SK-N-SH treated with all-trans-retinoic acid at 6 μM for 48 hours (cell line): ENCODE data around the gene DCN.

Experiments
- ATAC-seq: fragments of 200-7000 bp; cut with Tn5 transposase; 3 replicates; pipeline ENCODE4 v1.9.1; 2020; ENCODE audit warnings: mild to moderate bottlenecking, moderate library complexity
- ARNTL ChIP-seq: fragments of 450-650 bp; formaldehyde crosslinking; IDR thresholded peaks from 2 replicates; pipeline ENCODE4 v1.5.0; 2020; ENCODE audit warnings: low read depth, mild to moderate bottlenecking, moderate library complexity, borderline replicate concordance
- CREB5 ChIP-seq: fragments of 250-450 bp; sonication (Bioruptor Pico); IDR thresholded peaks from 2 replicates; pipeline ENCODE4 v1.5.1; 2020; ENCODE audit warnings: low read depth, mild to moderate bottlenecking, moderate library complexity
- CSDC2 ChIP-seq: fragments of 250-450 bp; sonication (Bioruptor Pico); IDR thresholded peaks from 2 replicates; pipeline ENCODE4 v1.5.0; 2020; ENCODE audit warnings: mild to moderate bottlenecking, moderate library complexity
- CSRNP3 ChIP-seq: fragments of 250-450 bp; sonication (Bioruptor Pico); IDR thresholded peaks from 2 replicates; pipeline ENCODE4 v1.5.1; 2021; ENCODE audit warnings: mild to moderate bottlenecking, moderate library complexity
- ESRRG ChIP-seq: fragments of 250-450 bp; sonication (Bioruptor Pico); IDR thresholded peaks from 2 replicates; pipeline ENCODE4 v1.6.1; 2021; ENCODE audit warnings: mild to moderate bottlenecking
- GLIS3 ChIP-seq: fragments of 250-450 bp; sonication (Bioruptor Pico); IDR thresholded peaks from 2 replicates; pipeline ENCODE4 v1.5.0; 2020; ENCODE audit warnings: mild to moderate bottlenecking, moderate library complexity
- ISL1 ChIP-seq: fragments of 250-450 bp; sonication (Bioruptor Pico); IDR thresholded peaks from 2 replicates; pipeline ENCODE4 v2.1.2; 2022; ENCODE audit warnings: mild to moderate bottlenecking, moderate library complexity
- OSR1 ChIP-seq: fragments of 250-450 bp; sonication (Bioruptor Pico); IDR thresholded peaks from 2 replicates; pipeline ENCODE4 v1.8.0; 2022; ENCODE audit warnings: moderate library complexity, mild to moderate bottlenecking, inconsistent platforms
- PATZ1 ChIP-seq: fragments of 250-450 bp; sonication (Bioruptor Pico); IDR thresholded peaks from 2 replicates; pipeline ENCODE4 v1.8.0; 2020; ENCODE audit warnings: mild to moderate bottlenecking, moderate library complexity, borderline replicate concordance
- POU6F1 ChIP-seq: fragments of 250-450 bp; sonication (Bioruptor Pico); IDR thresholded peaks from 2 replicates; pipeline ENCODE4 v1.8.0; 2021; ENCODE audit warnings: low read depth, mild to moderate bottlenecking, moderate library complexity, borderline replicate concordance
- PPARA ChIP-seq: fragments of 250-450 bp; sonication (Bioruptor Pico); IDR thresholded peaks from 2 replicates; pipeline ENCODE4 v1.5.0; 2020; ENCODE audit warnings: mild to moderate bottlenecking, borderline replicate concordance
- RARB ChIP-seq: fragments of 250-450 bp; sonication (Bioruptor Pico); IDR thresholded peaks from 2 replicates; pipeline ENCODE4 v1.8.0; 2021; ENCODE audit warnings: mild to moderate bottlenecking, moderate library complexity
- SNAI2 ChIP-seq: fragments of 250-450 bp; sonication (Bioruptor Pico); IDR thresholded peaks from 2 replicates; pipeline ENCODE4 v1.5.0; 2020; ENCODE audit warnings: mild to moderate bottlenecking, moderate library complexity
- TCF4 ChIP-seq: fragments of 250-450 bp; sonication (Bioruptor Pico); IDR thresholded peaks from 2 replicates; pipeline ENCODE4 v1.8.0; 2021; ENCODE audit warnings: mild to moderate bottlenecking, moderate library complexity, borderline replicate concordance
- TSHZ2 ChIP-seq: fragments of 250-450 bp; sonication (Bioruptor Pico); IDR thresholded peaks from 2 replicates; pipeline ENCODE4 v1.5.0; 2020; ENCODE audit warnings: mild to moderate bottlenecking, moderate library complexity
- ZC3H10 ChIP-seq: fragments of 250-450 bp; sonication (Bioruptor Pico); IDR thresholded peaks from 2 replicates; pipeline ENCODE4 v1.5.1; 2021; ENCODE audit warnings: mild to moderate bottlenecking, moderate library complexity
- ZFP3 ChIP-seq: fragments of 250-450 bp; sonication (Bioruptor Pico); IDR thresholded peaks from 2 replicates; pipeline ENCODE4 v1.5.0; 2020; ENCODE audit warnings: mild to moderate bottlenecking, moderate library complexity
- ZFP30 ChIP-seq: fragments of 450-650 bp; formaldehyde crosslinking; IDR thresholded peaks from 2 replicates; pipeline ENCODE4 v1.5.0; 2022; ENCODE audit warnings: mild to moderate bottlenecking, moderate library complexity
- ZNF565 ChIP-seq: fragments of 450-650 bp; formaldehyde crosslinking; conservative IDR thresholded peaks from 2 replicates; pipeline ENCODE4 v1.5.0; 2020; ENCODE audit warnings: low read depth, mild to moderate bottlenecking, moderate library complexity
- ZNF8 ChIP-seq: fragments of 450-650 bp; formaldehyde crosslinking; IDR thresholded peaks from 2 replicates; pipeline ENCODE4 v1.5.0; 2020; ENCODE audit warnings: mild to moderate bottlenecking, moderate library complexity

Gene DCN

GRCh38 chr12:91182636-91183455 lies at the start of gene DCN:
Gene DCN (minus strand): TSS chr12:91182817. CDS start chr12:91178552, 4,265 bp downstream.
- TF ChIP-seq OSR1 (CRISPR knock-in tag) = no peak
- no peak for TF ChIP-seq ZFP3 (CRISPR knock-in tag)
- TF ChIP-seq RARB (CRISPR knock-in tag) = no peak
- no peak for TF ChIP-seq ZFP30 (CRISPR knock-in tag)
- no peak for TF ChIP-seq CSRNP3 (CRISPR knock-in tag)
- no peak for TF ChIP-seq TCF4 (CRISPR knock-in tag)
- no peak for TF ChIP-seq GLIS3 (CRISPR knock-in tag)
- TF ChIP-seq ZNF565 (CRISPR knock-in tag) = no peak
- no peak for TF ChIP-seq SNAI2 (CRISPR knock-in tag)
- TF ChIP-seq ZNF8 (CRISPR knock-in tag) = no peak
- TF ChIP-seq ARNTL (CRISPR knock-in tag) = no peak
- no peak for TF ChIP-seq POU6F1 (CRISPR knock-in tag)
- ATAC-seq = no peak

- TF ChIP-seq ESRRG (CRISPR knock-in tag) = no peak
- TF ChIP-seq CSRNP3 (CRISPR knock-in tag) = no peak
- no peak for TF ChIP-seq CREB5 (CRISPR knock-in tag)
- TF ChIP-seq ZC3H10 (CRISPR knock-in tag) = no peak
- no peak for TF ChIP-seq TCF4 (CRISPR knock-in tag)
- no peak for TF ChIP-seq GLIS3 (CRISPR knock-in tag)
- no peak for TF ChIP-seq ZFP3 (CRISPR knock-in tag)
- TF ChIP-seq ZNF565 (CRISPR knock-in tag) = no peak
- TF ChIP-seq ZFP30 (CRISPR knock-in tag) = no peak
- no peak for TF ChIP-seq PPARA (CRISPR knock-in tag)
- no peak for TF ChIP-seq SNAI2 (CRISPR knock-in tag)
- no peak for TF ChIP-seq PATZ1 (CRISPR knock-in tag)
- TF ChIP-seq ZNF8 (CRISPR knock-in tag) = no peak
- no peak for TF ChIP-seq POU6F1 (CRISPR knock-in tag)
- no peak for TF ChIP-seq ARNTL (CRISPR knock-in tag)
- no peak; the same call in 1 of the 2 replicates for TF ChIP-seq ISL1 (CRISPR knock-in tag)
- TF ChIP-seq TSHZ2 (CRISPR knock-in tag) = no peak
- TF ChIP-seq CSDC2 (CRISPR knock-in tag) = no peak
- no peak for TF ChIP-seq OSR1 (CRISPR knock-in tag)
- ATAC-seq = no peak
Observed at GRCh38 chr12:91230841-91231240, 48.2 kb upstream of the DCN start.
